Colon (tissue), 2 donors: ENCODE measurements around the gene FOXI1.
"Not testable (repeated sequence)": the region's sequence is repeated elsewhere in the genome, so short reads cannot be mapped to it uniquely, and the experiment has no call there.

Source experiments
- FAIRE-seq: peaks from 2 replicates; lab custom pipeline; 2012; peaks lifted over from hg19 to GRCh38; lab: Jason Lieb, UNC
- donor health status: control.
- donor health status: control.

The FOXI1 gene

GRCh38 chr5:170092455-170093101 lies 13.1 kb upstream of the FOXI1 start:
- no peak for FAIRE-seq

DNA sequence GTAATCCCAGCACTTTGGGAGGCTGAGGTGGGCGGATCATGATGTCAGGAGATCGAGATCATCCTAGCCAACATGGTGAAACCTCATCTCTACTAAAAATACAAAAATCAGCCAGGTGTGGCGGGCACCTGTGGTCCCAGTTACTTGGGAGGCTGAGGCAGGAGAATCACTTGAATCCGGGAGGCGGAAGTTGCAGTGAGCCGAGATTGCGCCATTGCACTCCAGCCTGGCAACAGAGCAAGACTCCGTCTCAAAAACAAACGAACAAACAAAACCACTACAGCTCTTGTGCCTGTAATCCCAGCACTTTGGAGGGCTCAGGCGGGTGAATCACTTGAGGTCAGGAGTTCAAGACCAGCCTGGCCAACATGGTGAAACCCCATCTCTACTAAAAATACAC lies 11.4 kb upstream of the FOXI1 start:
- not testable (repeated sequence) for FAIRE-seq

GRCh38 chr5:170095646-170096045 lies 10.1 kb upstream of the FOXI1 start:
- no peak for FAIRE-seq

GRCh38 chr5:170097934-170098333 lies 7.8 kb upstream of the FOXI1 start:
- no peak for FAIRE-seq

DNA sequence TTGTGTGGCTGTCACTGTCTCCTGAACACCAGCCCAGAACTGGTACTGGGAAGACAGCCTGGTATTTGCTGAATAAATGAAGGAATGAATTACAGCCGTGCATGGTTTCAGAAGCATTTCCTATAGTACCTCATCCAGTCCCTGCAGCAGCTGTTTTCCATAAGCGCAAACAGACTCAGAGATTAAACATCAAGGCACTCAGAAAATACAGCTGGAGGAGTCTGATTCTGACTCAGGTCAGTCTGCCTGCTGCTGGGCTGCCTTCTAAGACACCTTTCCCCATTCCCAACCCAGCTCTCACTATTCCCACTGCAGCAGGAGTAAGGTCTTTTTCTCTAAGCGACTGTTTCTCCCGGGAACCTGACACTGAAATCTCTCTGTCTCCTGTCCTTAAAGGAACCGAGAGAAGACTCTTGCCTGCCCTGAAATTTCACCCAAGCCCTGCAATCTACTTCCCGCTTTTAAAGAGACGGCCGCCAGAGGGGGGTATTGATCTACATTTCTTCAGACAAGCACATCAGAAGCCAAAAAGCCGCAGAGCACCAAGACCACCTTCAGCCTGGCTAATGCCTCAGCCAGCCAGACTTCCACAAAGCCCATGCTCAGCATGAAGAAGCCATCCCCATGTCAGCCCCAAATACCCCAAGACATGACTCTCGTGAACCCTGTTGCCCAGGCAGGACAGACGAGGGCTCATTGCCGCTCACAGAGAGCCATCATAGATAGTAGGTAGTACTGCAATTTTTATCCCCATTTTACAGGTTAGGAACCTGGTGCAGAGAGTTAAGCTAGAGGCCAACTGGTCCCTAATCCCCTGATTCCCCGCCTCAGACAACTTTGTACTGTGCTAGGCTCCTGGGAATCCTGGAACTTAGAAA lies 5.4 kb upstream of the FOXI1 start:
- no peak for FAIRE-seq

DNA sequence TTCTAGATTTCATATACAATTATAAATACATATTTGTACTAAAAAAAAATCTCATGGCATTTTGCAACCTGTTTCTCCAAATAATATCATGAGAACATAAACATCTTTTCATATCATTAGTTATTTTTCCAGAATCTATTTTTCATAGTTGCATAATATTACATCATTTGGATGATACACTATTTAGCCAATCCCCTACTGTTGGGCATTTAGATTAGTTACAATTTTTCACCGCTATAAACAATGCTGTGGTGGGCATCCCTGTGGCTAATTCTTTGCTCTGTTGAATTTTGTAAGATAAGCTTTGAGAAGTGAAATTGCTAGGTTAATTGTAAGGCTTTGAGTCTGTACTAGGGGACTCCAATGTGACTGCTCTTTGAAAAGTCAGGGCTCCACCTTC lies 2.2 kb upstream of the FOXI1 start:
- FAIRE-seq: no peak

DNA sequence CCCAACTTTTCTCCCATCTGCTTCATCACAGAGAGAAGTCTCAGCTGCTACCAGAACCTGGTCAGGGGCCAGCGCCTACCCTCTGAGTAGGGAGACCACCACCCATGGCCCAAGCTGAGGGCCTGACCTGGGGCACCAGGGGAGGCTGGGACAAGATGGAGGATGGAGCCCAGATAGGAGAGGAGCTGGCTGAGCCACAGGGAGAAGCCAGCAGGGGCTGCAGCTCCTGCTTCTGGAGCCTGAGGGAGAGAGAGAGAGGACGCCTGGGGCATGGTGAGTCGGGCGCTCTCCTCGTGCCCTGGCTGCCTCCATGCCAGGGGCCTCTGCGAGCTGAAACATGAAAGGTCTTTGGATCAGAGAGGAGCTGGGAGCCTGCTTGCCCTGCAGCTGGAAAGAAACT lies 1.4 kb upstream of the FOXI1 start:
- FAIRE-seq: no peak

DNA sequence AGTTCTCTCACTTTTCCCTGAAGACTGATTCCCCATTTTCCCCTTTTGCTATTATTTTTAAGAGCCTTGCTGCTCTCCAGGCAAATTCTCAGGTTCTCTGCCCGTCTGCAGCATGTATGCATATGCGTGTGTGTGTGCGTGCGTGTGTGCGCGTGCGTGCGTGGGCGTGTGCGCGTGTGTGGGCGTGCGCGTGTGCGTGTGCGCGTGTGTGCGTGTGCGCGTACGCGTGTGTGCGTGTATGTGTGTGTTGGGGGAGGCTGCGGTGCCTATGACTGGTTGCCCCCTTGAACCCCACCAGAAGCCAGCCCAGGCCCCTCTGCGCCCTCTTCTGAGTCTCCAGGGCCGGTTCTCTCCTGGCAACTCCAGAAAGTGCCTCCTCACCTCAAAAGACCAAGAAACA lies 987 bp upstream of the FOXI1 start:
- no peak for FAIRE-seq

- no peak for FAIRE-seq
Observed at GRCh38 chr5:170107674-170108073, 2.0 kb downstream of the FOXI1 start.

- FAIRE-seq: no peak
Observed at GRCh38 chr5:170108266-170108785, 2.6 kb downstream of the FOXI1 start.

DNA sequence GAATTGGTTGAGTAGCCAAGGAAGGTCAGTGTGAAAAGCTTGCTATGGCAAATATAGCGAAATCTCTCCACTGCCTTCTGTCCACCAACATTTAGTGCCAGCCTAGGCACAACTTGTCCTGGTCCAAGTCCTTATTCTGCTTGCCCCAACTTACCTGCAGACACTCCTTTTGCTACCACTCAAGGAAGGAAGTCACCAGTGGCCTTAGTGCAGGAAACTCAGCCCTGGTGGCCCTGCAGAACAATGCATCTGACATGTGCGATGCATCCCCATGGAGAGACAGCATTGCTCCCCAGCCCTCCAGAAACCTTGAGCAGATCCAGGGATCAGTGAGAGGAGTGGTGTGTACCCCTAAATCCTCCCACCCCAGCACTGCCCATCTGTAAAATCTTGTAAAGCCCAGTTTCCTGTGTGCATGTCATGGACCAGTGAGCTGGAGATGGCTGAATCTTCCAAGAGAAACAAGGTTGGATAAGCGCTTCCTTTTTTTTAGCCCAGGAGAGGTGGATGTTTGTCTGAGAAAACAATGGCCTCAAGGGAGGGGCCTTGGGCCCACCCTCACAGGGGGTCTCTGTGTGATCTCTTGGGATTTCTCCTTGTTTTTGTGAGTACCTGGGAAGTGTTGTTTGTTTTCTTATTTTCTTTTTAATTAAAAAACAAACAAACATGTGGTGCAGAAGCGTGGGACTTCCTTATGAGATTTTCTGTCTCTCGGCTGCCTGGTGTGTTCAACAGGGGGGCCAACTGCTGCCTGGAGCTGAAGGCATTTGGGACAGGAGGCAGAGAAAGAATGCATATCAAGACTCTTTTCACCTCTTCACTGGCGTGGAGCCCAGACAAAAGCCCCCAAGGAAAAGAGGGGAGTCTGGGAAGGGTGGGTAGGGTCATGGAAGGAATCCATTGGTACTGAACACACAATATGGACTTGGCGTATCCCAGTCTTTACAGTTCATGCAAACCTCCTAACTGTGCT lies 3.6 kb downstream of the FOXI1 start:
- FAIRE-seq: no peak

DNA sequence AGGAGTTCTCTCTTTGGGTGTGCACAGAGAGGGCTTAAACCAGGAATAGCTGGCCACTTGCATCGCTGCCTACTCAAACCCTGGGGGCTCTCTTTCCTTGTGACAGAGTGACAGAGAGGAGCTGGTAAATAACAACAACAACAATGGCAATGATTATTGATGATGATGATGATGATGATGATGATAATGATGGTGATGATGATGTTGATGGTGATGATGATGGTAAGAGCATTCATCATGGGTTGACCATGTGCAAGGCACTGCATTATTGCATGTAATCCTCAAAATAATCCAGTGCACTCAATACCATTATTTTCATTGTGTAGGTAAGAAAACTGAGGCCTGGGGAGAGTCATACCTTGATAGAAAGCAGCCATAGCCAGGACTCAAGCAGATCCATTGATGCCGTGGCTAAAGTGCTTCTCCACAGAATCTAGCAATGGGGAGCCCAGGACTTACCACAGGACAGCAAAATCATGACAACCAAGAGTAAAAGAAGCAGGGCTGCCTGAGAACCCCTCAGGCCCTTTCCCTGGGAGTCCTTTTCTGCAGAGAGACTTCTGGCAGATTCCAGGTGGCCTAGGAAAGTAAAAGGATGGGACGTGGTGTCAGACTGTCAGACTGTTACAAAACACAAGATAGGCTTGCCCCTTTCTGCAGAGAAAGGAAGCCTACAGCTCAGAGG lies 4.8 kb downstream of the FOXI1 start:
- FAIRE-seq: no peak

DNA sequence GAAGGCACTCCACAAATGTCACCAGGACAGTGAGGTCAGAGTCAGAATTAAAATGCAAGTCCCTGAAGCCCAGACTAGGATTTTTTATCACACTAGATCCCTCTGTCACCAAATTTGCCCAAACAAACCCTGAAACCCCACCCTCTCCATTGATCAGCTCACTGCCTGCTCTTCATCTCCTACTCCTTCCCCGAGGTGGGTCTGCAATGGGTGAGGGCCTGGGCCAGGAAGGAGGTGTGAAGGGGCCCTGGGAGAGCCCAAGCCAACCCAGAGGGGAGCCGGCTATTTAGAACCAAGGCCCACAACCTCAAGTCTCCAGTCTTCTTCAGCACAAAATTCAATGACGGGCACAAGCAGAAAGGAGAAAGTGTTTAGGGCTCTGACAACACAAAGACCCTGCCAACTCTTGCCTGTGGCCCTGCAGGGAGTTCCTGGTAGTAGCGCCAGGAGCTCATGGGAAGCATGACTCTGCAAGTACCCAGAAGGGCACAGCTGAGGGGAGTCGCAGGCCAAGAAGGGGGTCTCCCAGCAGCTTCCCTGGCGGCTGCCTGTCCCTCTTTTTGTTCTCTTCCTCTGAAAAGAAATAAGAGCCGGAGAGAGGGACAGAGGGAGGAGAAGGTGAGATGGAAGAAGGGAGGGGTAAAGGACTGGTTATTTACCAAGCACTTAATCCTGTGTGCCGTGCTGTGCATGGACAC lies 5.5 kb downstream of the FOXI1 start:
- no peak for FAIRE-seq

DNA sequence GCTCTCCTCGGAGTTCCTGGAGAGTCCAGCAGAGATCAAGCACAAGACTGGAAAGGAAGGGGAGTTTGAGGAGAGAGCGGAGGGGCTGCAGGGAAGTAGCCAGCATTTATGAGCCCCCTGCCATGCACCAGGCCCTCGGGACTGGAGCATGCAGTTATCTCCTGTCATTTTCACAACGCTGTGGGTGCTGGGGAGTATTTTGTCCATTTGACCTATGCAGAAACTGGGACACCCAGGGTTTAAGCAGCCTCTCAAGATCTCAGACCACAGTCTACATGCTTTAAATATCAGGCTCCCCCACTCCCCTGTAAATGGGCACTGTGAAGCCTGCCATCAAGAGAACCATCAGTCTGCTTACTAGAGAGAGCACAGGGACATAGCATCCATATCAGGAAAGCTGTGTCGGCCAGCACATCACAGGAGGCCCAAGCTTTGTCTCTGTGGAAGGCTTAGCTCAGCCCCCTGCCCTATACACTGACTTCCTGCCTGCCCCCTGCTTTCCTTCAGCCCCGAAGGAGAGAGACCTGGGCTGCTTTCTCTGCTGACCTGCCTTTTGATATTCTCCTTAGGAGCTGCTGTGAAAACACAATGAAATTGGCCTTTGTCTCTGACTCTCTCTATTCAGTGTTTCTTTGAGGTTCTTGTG lies 7.3 kb downstream of the FOXI1 start:
- no peak for FAIRE-seq

GRCh38 chr5:170113522-170113900 lies 7.8 kb downstream of the FOXI1 start:
- no peak for FAIRE-seq

DNA sequence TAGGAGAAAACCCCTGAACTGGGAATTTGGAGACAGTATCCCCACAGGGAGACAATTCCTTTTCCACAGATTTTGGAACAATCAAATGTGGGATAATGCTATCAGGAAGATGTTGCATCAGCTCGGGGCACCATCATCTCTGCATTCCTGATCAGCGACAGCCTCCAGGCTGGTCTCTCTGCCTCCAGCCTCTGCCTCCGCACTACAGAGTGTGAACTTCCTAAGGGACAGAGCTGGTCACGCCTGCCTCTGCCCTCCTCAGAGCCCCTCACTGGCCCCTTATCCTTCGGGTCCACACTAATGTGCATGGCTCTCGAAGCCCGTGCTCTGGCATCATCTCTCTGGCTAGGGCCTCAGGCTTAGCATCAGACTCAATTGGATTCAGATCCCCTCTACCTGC lies 8.6 kb downstream of the FOXI1 start:
- FAIRE-seq: no peak

GRCh38 chr5:170115925-170116324 lies 10.2 kb downstream of the FOXI1 start:
- no peak for FAIRE-seq

DNA sequence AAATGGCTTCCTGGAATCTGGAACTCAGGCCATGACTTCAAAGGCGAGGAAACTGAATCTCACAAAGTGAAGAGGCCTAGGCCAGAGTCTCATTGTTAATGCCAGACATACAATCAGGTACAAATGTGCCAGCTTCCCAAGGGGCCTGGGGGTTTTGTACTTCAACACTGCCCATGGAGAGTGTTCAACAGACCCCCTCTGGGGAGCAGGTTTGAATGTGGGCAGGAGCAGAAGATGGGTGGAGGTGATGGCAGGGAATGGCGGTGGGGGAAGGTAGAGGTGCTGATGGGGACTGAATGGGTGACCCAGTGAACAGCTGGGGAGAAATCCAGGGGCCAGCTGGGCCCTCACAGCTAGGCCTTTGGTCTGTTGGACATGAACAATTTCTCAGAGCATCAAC lies 12.0 kb downstream of the FOXI1 start:
- no peak for FAIRE-seq

DNA sequence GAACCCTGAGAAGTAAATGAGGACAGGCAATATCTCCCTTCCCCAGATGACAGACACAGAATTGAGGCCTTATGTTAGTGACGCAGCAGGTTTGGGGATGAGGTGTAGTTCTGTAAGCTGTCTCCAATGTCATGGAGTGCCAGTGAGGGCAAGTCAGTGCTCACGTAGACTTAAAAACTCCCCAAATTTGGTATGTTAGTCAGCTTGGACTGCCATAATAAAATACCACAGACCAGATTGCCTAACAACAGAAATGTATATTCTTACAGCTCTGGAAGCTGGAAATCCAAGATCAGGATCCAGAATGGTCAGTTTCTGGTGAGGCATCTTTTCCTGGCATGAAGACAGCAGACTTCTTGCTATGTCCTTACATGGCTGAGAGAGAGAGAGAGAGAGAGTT lies 14.9 kb downstream of the FOXI1 start:
- no peak for FAIRE-seq

GRCh38 chr5:170121321-170121720 lies 15.6 kb downstream of the FOXI1 start:
- FAIRE-seq: no peak

DNA sequence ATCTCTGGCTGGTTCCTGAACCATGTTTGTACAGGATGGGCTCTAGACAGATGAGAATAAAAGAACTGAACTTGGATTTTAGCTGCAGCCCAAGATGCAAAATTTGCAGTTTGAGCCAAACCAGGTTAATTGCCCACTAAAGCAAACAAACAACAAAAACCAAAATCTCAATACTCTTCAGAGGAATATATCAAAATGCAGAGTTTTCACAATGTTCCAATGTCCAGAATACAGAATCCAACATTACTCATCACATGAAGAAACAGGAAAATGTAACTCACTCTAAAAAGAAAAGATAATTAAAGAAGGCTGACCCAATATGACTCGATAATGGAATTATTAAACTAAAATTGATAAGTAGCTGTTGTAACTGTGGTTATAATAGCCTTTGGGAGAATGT lies 20.4 kb downstream of the FOXI1 start:
- FAIRE-seq: no peak
